ENCODE measurements around the gene LACTB.

- no peak for TF ChIP-seq CTCF (conservative IDR thresholded peaks at IDR 0.05; ENCODE audit: low read depth, low read length)
- TF ChIP-seq EZH2 (IDR thresholded peaks at IDR 0.05; ENCODE audit: low read length, unreplicated experiment) = no peak
- TF ChIP-seq EZH2phosphoT487 (IDR thresholded peaks at IDR 0.05; ENCODE audit: borderline replicate concordance, low read length) = no peak
Measured at GRCh38 chr15:63187589-63188226, 66.0 kb downstream of the LACTB start.
